Esophagus mucosa (tissue), 1 donor: ENCODE measurements around the gene CD99L2. TPM values are rescaled to one million over a fixed set of nuclear protein-coding genes. Genes with fewer than 3 reads are reported as not detected.
"Not testable (repeated sequence)": the region's sequence is repeated elsewhere in the genome, so short reads cannot be mapped to it uniquely, and the experiment has no call there.

Experiments
- ATAC-seq: fragments of 200-7000 bp; cut with Tn5 transposase; one replicate; pipeline ENCODE4 v1.9.1; 2020
- total RNA-seq: library from RNA; stranded (reverse); gene quantifications from one replicate; pipeline ENCODE4 v1.2.4, GENCODE V29; 2023
- donor health status: DM: yes; HTN: yes; CAD: no.

Gene CD99L2
- total RNA-seq, 1 donor from 2014 or later, result 4.9 TPM

DNA sequence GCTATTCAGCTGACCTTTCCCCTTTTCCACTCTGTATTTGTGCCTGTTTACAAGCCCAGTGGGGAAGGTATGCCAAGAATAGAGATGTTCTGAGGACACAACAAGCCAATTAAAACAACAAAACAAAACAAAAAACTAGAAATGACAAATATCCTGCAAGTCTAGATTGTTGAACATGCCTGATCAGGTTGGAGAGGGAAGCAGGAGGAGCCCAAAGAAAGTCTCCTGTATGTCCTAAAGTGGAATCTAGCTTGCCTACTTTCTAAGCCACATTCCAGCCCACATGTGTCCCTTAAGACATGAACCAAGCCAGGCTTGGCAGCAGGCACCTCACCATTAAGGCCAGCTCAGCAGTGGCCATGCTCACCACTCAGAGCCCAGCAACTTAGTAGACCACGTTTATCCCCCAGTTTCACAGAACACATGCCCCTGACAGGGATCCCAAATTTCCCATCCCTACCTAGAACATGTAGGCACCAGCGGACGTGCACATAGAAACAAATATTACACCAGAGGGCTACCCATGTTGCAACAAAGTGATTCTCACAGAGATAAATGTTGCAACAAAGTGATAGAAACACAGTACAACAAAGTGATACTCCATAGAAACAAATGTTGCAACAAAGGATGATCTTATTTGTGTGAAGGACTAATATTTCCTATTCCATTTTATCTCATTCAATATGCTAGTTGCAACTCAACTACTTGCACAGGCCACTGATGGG is 48.3 kb downstream of the CD99L2 start:
- no peak for ATAC-seq

DNA sequence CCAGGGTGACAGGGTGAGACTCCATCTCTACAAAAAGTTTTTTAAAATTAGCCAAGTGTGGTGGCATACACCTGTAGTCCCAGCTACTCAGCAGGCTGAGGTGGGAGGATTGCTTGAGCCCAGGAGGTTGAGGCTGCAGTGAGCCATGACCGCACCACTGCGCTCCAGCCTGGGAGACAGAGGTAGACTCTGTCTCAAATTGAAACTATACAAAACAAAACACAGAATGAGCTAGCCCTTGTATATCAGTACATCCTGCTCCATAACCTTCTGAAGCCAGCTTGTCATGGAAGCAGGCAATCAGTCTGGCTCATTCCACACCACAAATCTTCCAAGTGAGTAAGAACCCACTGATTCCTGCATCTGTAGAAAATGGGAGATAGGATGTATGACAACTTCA is 49.0 kb downstream of the CD99L2 start:
- ATAC-seq, result no peak

DNA sequence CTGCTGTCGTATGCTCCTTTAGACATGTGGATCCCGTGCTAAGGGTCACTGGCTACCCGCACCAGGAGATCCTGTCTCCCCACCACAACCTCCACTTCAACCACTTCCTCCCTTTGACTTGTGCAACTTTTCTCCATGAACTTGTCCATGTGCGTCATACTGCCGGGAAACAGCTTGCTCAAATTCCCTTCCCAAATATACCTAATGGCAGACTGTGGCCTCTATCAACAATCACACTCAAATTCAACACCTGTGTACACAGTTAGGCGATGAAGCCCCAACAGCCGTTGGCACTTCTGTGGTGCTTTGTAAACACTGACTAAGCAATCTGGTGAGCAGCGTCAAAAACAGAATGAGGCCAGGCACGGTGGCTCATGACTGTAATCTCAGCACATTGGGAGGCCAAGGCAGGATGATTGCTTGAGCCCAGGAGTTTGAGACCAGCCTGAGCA is 49.5 kb downstream of the CD99L2 start:
- ATAC-seq, result peak; percentile 36

DNA sequence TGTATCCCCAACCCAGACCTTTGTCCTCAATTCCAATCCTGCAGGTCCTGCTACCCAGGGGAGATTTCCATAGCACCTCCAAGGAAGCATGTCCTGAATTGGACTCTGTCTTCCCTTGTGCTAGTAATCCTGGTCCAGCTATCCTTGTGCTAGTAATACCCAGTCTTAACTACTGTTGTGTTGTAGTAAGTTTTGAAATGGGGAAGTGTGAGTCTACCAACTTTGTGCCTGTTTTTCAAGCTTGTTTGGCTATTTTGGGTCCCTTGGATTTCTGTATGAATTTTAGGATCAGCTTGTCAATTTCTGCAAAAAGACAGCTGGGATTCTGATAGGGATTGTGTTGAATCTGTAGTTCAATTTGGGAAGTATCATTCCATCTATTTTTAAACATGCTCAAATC is 51.4 kb downstream of the CD99L2 start:
- no peak for ATAC-seq

DNA sequence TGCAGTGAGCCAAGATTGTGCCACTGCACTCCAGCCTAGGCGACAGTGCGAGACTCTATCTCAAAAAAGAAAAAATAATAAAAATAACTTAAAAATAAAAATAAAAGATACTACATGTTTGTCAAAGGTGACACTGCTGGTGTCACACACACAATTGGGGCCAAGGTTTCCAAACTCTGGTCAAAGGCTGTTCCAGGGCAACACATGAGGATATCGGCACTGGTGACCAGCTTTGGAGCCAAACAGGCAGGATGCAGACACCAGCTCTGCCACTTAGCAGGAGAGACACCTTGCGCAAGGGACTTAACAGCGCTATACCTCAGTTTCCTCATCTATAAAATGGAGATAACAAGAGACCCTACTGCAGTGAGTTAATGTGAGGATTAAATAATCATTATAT is 52.3 kb downstream of the CD99L2 start:
- ATAC-seq, result no peak

DNA sequence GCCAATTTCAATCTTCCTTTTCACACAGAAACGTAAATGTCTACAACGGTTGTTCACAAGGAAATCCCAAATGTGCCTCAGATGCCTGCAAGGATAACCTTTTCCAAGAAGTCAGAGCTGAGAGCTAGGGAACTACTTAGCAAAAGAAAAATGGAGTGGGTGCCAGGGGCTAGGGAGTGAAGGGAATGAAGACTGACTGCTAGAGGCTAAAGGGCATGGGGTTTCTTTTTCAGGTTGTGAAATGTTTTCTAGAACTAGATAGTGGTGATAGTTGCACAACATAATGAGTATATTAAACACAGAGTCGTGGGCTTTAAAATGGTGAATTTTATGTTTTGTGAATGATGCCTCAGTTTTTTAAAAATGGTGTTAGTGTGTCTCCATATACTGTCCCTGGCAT is 53.4 kb downstream of the CD99L2 start:
- ATAC-seq, result no peak

DNA sequence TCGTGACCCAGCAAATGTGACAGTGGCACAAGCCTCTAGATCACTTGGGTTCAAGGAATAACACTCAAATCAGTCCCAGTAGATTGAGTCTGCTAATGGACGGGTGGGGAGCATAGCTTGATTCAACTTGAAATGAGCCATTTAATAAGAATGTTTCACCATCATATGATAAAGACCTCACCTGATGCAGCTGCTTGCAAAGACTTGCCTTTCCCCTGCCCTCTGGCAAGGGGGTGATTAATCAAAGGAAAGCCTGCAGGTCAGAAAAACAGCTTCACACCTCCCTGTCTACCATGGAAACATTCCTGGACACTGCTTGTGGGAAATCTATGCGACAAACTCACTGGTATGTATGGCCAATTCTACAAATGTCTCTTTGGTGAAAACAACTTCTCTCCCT is 54.5 kb downstream of the CD99L2 start:
- peak; percentile 48 for ATAC-seq

DNA sequence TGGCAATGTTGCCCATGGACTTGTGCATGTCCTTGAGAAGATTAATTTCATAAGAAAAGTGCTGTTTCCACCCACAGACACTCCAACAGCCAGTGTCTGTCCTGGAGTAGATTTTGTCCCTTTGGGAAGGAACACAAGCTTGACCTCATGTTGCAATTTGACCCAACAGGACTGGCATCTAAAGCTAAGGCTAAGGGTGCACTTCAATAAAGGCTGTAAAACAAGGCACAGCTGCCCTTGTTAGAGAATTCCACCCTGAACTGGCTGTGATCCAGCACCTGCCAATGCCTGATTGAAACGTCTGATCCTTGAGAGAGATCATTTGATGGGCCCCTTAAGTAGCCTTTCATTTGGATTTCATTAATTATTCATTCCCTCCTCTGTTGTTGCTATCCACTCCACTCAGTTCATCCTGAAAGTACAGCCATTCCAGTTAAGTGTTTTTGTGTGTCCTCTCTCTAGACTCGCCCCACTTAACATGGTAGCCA is 56.2 kb downstream of the CD99L2 start:
- no peak for ATAC-seq

DNA sequence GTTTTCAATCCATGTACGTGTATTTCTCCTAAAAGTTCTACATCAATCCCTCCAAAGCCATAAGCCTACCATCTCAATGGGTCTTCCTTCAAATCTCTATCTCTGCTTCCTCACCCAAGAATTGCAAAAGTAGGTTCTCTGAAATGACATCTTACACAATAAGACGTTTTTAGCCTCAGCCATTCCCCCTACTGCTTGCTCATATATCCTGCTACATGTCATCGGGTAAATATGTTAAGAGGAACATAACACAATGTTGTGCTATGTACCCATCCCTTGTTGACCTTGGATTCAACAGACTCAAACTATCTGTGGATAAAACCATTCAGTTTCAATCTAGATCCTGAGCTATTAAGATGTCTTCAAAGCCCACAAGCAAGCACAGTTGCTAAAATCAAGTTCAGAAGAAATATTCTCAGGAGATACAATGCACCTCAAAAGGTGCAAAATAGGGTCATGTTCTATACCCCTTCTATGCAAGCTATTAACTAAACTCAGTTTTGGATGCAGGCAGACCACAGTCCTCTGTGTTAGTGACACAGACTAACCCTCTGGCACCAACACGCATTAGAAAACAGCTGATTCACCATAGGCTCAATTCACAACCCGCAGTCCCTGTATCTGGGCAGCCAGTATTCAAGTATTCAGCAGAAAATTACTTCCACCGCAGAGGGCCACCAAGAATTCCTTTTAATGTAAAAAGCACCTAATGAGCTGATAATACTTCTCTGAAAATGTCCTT is 56.8 kb downstream of the CD99L2 start:
- no peak for ATAC-seq

DNA sequence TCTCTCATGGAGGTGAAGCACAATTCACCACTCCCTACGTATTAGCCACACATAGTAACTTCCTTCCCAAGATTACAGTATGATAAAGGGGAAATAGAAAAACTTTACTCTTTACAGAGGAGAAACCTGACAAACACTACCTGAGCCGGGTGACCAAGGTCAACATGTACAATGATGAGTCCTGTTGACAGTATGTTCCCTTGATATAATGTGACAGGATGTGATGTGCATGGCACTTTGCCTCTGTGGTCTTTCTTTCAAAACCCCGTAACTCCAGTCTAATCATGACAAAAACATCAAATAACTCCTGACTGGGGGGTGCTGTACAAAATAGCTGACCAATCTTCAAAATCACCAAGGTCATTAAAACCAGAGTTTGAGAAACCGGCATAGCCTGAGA is 60.6 kb downstream of the CD99L2 start:
- ATAC-seq, result no peak

DNA sequence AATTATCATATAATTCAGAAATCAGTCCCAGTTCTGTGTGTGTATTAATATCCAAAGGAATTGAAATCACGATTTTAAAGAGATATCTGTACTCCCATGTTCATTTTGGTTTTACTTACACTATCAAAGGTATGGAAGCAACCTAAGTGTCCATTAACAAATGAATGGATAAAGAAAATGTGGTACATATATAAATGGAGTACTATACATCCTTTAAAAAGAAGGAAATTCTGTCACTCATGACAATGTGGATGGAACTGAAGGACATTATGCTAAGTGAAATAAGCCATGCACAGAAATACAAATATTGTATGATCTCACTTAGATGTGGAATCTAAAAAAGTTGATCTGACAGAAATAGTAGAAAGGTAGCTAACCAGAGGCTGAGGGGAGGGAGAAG is 63.8 kb downstream of the CD99L2 start:
- ATAC-seq, result no peak

DNA sequence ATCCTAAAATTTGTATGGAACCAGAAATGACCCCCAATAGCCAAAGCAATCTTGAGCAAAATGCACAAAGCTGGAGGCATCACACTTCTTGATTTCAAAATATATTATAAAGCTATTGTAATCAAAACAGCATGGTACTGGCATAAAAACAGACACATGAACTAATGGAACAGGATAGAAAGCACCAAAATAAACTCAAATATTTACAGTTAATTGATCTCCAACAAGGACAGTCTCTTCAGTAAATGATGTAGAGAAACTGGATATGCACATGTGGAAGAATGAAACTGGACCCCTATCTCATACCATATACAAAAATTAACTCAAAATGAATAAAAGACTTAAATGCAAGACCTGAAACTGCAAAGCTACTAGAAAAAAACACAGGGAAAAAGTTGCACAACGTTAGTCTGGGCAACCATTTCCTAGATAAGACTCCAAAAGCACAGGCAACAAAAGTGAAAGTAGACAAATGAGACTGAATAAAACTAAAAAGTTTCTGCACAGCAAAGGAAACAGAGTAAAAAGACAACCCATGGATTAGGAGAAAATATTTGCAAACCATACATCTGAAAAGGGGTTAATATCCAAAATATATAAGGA is 64.9 kb downstream of the CD99L2 start:
- ATAC-seq, result no peak

DNA sequence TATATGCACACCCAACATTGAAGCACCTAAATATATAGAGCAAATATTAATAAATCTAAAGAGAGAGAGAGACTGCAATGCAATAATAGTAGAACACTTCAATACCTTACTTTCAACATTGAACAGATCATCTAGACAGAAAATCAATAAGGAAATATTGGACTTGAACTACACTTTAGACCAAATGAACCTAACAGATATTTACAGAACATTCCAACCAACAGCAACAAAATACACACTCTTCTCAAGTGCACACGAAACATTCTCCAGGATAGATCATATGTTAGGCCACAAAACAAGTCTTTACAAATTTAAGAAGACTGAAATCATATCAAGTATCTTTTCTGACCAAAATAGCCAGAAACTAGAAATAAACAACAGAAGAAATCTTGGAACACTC is 66.6 kb downstream of the CD99L2 start:
- ATAC-seq, result no peak

DNA sequence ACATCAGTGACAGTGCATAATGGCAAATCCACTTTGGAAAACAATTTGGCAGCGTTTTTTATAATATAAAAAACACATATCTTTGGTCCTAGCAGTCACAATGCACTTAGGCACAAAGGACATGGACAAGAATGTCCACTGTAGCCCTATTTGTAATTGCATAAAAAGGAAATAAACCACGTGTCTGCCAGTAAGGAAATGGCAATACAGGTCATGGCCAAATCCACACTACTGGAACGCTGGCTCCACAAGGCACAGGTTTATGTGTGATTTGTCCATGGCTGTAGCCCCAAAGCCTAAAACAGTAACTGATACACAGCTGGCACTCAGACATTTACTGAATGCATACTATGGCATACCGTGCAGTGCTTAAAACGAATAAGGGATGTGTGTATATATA is 69.7 kb downstream of the CD99L2 start:
- no peak for ATAC-seq

DNA sequence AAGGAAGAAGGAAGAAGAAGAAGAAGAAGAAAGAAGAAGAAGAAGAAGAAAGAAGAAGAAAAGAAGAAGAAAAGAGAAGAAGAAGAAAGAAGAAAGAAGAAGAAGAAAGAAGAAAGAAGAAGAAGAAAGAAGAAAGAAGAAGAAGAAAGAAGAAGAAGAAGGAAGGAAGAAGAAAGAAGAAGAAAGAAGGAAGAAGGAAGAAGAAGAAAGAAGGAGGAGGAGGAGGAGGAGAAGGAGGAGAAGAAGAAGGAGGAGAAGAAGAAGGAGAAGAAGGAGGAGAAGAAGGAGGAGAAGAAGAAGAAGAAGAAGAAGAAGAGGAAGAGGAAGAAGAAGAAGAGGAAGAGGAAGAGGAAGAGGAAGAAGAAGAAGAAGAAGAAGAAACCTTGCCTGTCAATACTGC is 74.1 kb downstream of the CD99L2 start:
- not testable (repeated sequence) for ATAC-seq

DNA sequence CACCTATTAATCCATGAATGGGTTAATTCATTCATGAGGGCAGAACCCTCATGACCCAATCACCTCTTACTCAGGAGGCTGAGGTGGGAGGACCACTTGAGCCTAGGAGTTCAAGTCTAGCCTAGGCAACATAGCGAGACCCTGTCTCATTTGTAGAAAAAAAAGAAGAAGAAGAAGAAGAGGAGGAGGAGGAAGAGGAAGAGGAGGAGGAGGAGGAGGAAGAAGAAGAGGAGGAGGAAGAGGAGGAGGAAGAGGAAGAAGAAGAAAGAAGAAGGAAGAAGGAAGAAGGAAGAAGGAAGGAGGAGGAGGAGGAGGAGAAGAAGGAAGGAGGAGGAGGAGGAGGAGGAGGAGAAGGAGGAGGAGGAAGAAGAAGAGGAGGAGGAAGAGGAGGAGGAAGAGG is 74.6 kb downstream of the CD99L2 start:
- not testable (repeated sequence) for ATAC-seq

DNA sequence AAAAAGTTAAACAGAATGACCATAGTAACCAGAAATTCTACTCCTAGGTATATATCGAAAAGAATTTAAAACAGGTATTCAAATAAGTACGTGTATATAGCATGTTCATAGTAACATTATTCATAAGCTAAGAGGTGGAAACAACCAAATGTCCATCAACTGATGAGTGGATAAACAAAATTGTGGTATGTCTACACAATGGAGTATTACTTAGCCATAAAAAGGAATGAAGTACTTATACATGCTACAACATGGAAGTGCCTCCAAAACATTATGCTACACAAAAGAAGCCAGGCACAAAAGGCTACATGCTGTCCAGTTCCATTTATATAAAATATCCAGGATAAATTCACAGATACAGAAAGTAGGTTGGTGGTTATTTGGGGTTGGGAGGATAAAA is 76.5 kb downstream of the CD99L2 start:
- no peak for ATAC-seq

DNA sequence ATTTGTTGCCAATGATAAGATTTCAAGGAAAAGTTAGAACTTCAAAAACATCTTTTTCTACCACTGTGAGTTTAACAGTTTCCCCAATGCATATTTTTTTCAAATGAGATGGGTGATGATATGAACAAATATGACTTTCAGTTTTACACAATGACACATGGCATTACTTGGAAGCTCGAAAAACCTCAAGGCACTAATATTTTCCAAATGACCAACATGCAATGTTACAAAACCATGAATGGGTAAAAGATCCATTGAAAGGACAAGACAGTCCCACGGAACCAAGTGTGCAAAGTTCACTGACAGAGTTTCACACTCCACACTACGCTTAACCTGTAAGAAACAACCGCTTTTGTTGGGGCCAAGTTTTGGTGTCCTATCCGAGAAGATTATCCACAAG is 84.5 kb downstream of the CD99L2 start:
- no peak for ATAC-seq

DNA sequence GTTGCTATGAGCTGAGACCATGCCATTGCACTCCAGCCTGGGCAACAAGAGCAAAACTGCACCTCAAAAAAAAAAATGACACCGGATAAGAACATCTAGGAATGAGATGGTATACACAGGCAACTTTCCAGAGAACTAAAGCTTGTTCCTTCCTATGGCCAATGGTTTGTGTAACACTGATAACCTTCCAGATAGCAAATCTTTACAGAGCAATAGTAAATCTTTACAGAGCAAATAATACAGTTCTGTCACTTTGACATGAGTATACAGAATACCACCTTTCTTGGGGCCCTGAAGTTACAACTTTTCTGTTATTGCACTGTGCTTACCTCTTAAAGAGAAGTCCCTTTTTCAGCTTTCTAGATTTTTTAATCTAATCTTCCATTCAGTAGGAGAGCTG is 91.6 kb downstream of the CD99L2 start:
- ATAC-seq, result no peak

DNA sequence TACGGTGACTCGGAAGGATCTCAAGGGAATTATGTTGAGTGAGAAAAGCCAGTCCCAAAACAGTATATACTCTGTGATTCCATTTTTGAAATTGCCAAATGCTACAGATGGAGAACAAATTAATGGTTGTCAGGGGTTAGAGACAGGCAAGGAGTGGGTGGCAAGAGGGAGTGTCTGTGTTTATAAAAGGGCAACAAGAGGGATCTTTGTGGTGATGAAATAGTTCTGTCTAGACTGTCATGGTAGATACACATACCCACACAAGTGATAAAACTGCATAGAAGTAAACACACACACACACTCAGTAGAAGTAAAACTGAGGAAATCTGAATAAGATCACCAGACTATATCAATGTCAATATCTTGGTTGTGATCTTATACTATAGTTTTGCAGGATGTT is 92.7 kb downstream of the CD99L2 start:
- no peak for ATAC-seq

DNA sequence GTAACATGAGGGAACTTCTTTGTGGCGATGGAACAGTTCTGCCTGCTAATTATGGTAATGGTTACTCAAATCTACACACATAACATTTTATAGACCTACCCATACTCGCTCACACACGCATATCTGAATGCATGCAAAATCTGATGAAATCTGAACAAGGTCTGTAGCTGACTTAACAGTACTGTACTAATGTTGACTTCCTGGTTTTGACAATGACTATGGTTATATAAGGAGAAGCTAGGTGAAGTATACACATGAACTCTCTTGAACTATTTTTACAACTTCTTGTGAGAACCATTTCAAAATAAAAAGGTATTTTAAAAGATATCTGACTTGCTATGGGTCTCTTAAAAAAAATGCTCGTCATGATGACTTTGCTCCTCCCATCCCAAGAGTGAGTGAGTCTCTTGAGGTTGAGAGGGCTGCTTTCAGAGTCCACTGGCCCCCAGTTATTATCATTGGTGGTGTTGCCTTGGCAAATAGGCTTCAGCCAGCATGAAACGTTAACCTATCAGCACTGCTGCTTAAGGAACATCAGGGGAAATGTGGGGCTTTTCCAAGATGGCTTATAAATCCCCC is 105.4 kb downstream of the CD99L2 start:
- no peak for ATAC-seq

DNA sequence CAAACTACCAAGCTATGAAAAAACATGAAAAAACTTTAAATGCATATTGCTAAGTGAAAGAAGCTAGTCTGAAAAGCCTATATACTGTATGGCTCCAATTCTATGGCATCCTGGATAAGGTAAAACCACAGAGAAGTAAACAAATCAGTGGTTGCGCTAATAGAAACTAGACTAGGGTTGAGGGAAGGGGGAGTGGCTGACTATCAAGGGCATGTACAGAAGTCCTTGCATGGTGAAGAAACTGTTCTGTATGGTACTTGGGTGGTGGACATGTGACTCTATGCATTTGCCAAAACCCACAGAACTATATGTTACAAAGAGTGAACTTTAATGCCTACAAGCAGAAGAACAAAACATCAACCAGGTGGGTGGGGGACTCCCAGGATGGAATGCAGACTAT is 108.4 kb downstream of the CD99L2 start:
- ATAC-seq, result no peak

DNA sequence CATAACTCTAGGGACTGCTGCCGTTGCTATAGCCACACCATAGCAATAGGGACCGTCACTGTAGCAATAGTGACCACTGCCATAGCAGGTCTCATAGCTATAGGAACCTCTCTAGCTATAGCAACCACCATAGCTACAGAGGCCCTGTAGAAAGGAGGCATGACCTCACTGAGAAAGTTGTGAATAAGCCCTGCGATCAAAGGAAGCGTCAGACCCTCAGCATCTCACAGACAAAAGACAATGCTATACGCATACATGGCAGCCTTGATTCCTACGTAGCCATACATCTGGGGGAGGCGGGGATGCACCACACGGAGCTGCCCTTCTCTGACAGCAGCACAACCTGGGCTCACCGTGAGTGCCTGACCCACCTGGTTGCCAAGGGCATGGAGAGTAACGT is 116.8 kb downstream of the CD99L2 start:
- ATAC-seq, result no peak
